HFFc6 (cell line): Measurements from ENCODE around the gene PPM1F. TPM values are rescaled to one million over a fixed set of nuclear protein-coding genes. Genes with fewer than 3 reads are reported as not detected.
A peak's percentile ranks its signal among the peaks of the same experiment; 100 is the strongest.

Experiments used
- DNase-seq: peaks from one replicate; pipeline ENCODE4 v3.0.0-alpha.2; 2018
- H3K27ac Mint-ChIP-seq: 2 replicates; pipeline ENCODE4 v1.8.0; 2020; ENCODE audit warnings: mild to moderate bottlenecking, mixed read lengths
- H3K27me3 Mint-ChIP-seq: 2 replicates; pipeline ENCODE4 v1.8.0; 2021; ENCODE audit warnings: mild to moderate bottlenecking, moderate library complexity, mixed read lengths; ENCODE audit not compliant: insufficient read depth
- H3K36me3 Mint-ChIP-seq: 2 replicates; pipeline ENCODE4 v1.8.0; 2021; ENCODE audit warnings: low read depth, mixed read lengths
- H3K4me1 Mint-ChIP-seq: 2 replicates; pipeline ENCODE4 v1.8.0; 2020; ENCODE audit warnings: low read depth, mixed read lengths
- H3K4me3 Mint-ChIP-seq: 2 replicates; pipeline ENCODE4 v1.8.0; 2020; ENCODE audit warnings: mild to moderate bottlenecking, moderate library complexity, mixed read lengths
- H3K9me3 Mint-ChIP-seq: 2 replicates; pipeline ENCODE4 v1.8.0; 2020; ENCODE audit warnings: mild to moderate bottlenecking, mixed read lengths
- total RNA-seq, 6 experiments: library from RNA; stranded (reverse); fragmentation: NEBNext Ultra II Directional; extraction: Animal tissue kit (Norgen Biotek cat#: 25700); gene quantifications; 2 replicates in 1 of 6; 3 replicates in 5 of 6; pipeline ENCODE4 v1.2.3, GENCODE V29; 2021
- TF ChIP-seq, protein P1 (sequence below): fragments of 200-600 bp; sonication (generic); IDR thresholded peaks from 2 replicates; pipeline ENCODE4 v1.5.0; 2021; ENCODE audit warnings: antibody characterized with exemption, mild to moderate bottlenecking

PPM1F gene
- total RNA-seq, 6 experiments from 2014 or later, result 56.1 to 65.3 (median 60.6) TPM

GRCh38 chr22:21963286-21963685 is 10.6 kb upstream of the PPM1F start:
- Mint-ChIP-seq H3K9me3 (no peaks in the 10 kb centered on the region), H3K36me3 (peaks cover 16% of the 10 kb centered on the region), H3K4me3 (no peak overlapping the region; the same call in 1 of the 2 replicates), H3K4me1 (no peaks in the 10 kb centered on the region), H3K27ac (no peak overlapping the region), H3K27me3 (no peaks in the 10 kb centered on the region)
- TF ChIP-seq, protein P1, sequence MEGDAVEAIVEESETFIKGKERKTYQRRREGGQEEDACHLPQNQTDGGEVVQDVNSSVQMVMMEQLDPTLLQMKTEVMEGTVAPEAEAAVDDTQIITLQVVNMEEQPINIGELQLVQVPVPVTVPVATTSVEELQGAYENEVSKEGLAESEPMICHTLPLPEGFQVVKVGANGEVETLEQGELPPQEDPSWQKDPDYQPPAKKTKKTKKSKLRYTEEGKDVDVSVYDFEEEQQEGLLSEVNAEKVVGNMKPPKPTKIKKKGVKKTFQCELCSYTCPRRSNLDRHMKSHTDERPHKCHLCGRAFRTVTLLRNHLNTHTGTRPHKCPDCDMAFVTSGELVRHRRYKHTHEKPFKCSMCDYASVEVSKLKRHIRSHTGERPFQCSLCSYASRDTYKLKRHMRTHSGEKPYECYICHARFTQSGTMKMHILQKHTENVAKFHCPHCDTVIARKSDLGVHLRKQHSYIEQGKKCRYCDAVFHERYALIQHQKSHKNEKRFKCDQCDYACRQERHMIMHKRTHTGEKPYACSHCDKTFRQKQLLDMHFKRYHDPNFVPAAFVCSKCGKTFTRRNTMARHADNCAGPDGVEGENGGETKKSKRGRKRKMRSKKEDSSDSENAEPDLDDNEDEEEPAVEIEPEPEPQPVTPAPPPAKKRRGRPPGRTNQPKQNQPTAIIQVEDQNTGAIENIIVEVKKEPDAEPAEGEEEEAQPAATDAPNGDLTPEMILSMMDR, result no peak
- DNase-seq, result no peak

GRCh38 chr22:21962655-21962949 is 10.0 kb upstream of the PPM1F start:
- Mint-ChIP-seq H3K4me3 (no peak overlapping the region), H3K4me1 (no peaks in the 10 kb centered on the region), H3K9me3 (no peaks in the 10 kb centered on the region), H3K36me3 (peaks cover 14% of the 10 kb centered on the region; the same call in 1 of the 2 replicates), H3K27me3 (no peaks in the 10 kb centered on the region), H3K27ac (no peak overlapping the region)
- TF ChIP-seq, protein P1, result no peak
- no peak for DNase-seq

GRCh38 chr22:21961886-21962654 is 9.4 kb upstream of the PPM1F start:
- Mint-ChIP-seq H3K27ac (no peak overlapping the region), H3K27me3 (no peaks in the 10 kb centered on the region), H3K36me3 (peaks cover 10% of the 10 kb centered on the region; the same call in 1 of the 2 replicates), H3K4me3 (no peak overlapping the region), H3K9me3 (no peaks in the 10 kb centered on the region), H3K4me1 (no peaks in the 10 kb centered on the region)
- DNase-seq, result peak; percentile 23
- TF ChIP-seq, protein P1, result no peak

- Mint-ChIP-seq H3K27me3 (no peaks in the 10 kb centered on the region), H3K27ac (no peak overlapping the region), H3K4me3 (no peak overlapping the region), H3K9me3 (no peaks in the 10 kb centered on the region), H3K4me1 (no peaks in the 10 kb centered on the region), H3K36me3 (peaks cover 4% of the 10 kb centered on the region; the same call in 1 of the 2 replicates)
- no peak for DNase-seq
- TF ChIP-seq, protein P1, result no peak
Measured at GRCh38 chr22:21961127-21961867, 8.6 kb upstream of the PPM1F start.

DNA sequence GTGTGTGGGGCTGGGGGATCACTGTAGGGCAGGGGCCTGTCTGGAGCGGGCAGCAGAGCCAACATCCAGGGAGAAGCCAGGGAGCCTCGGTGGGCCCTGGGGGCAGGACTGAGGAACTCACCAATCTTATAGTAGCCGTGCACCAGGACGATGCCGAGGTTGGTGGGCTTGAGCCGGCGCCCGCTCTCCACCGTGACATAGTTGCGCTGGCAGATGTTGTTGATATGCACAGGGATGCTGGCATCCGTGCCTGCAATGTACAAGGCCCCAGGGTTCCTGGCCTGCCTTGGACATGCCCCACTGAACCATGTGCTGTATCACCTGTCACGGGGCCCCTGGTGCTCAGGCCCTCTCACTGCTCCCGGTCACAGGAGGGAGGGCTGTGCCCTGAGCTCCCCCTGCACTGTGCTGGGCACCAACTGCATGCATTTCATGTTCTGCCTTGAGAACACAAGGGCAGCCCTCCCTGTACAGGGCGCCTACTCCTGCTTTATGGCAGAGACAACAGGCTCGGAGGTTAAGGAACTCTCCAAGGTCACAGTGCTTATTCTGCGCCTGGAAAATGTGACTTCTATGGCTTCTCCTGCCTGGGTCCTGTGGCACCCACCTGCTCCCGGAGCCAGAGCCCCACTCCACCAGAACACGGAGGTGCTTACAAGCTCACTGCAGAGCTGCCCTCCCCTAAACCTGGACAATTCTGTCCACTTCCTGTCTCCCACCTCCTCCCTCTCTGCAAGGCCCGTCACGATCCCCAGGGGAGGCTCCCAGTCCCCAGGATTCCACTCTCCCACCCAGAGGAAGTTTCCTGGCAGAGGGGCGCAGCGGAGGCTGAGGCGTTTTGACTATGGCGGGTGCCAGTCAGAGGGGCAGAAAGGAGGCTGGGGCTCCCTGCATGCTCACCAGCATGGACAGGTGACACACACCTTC is 7.8 kb upstream of the PPM1F start:
- TF ChIP-seq, protein P1, result no peak
- H3K4me1 Mint-ChIP-seq, result no peaks in the 10 kb centered on the region
- no peaks in the 10 kb centered on the region for H3K27me3 Mint-ChIP-seq
- DNase-seq, result no peak
- H3K9me3 Mint-ChIP-seq, result no peaks in the 10 kb centered on the region
- H3K36me3 Mint-ChIP-seq, result peaks cover 4% of the 10 kb centered on the region; the same call in 1 of the 2 replicates
- no peak overlapping the region for H3K27ac Mint-ChIP-seq
- no peak overlapping the region for H3K4me3 Mint-ChIP-seq
